HG03575 (cell line): ENCODE results near the gene AICDA.

Experiments used
- ATAC-seq: cut with Tn5 transposase; IDR thresholded peaks from one replicate; pipeline ENCODE4 v1.9.1; 2021; ENCODE audit not compliant: unreplicated experiment, insufficient number of reproducible peaks, low FRiP score; ENCODE audit errors: extremely low read depth

Gene AICDA

GRCh38 chr12:8564656-8565055 lies 48.0 kb downstream of the AICDA start:
- no peak for ATAC-seq

GRCh38 chr12:8563356-8563755 lies 49.3 kb downstream of the AICDA start:
- no peak for ATAC-seq

- ATAC-seq, result no peak
Measured at GRCh38 chr12:8562310-8562709, 50.3 kb downstream of the AICDA start.

GRCh38 chr12:8561011-8561410 lies 51.6 kb downstream of the AICDA start:
- ATAC-seq, result no peak

GRCh38 chr12:8559676-8560075 lies 53.0 kb downstream of the AICDA start:
- no peak for ATAC-seq

GRCh38 chr12:8556531-8557097 lies 56.0 kb downstream of the AICDA start:
- no peak for ATAC-seq

- ATAC-seq, result no peak
Measured at GRCh38 chr12:8554451-8555195, 58.0 kb downstream of the AICDA start.

- no peak for ATAC-seq
Measured at GRCh38 chr12:8553088-8553627, 59.5 kb downstream of the AICDA start.
